Iris pigment epithelial cell (primary cell): Measurements from ENCODE around the gene ATP5F1E.
"Not testable (repeated sequence)": the region's sequence is repeated elsewhere in the genome, so short reads cannot be mapped to it uniquely, and the experiment has no call there.

ENCODE experiments used
- DNase-seq: peaks from one replicate; pipeline ENCODE4 v3.0.0-alpha.2; 2011; ENCODE audit warnings: low read depth

The ATP5F1E gene

GRCh38 chr20:58988565-58988882 lies 43.6 kb downstream of the ATP5F1E start:
- DNase-seq: no peak

GRCh38 chr20:58987790-58988564 lies 44.2 kb downstream of the ATP5F1E start:
- DNase-seq: no peak

- no peak for DNase-seq
Observed at GRCh38 chr20:58986968-58987517, 45.1 kb downstream of the ATP5F1E start.

GRCh38 chr20:58986286-58986967 lies 45.7 kb downstream of the ATP5F1E start:
- no peak for DNase-seq

GRCh38 chr20:58985656-58986055 lies 46.5 kb downstream of the ATP5F1E start:
- no peak for DNase-seq

- no peak for DNase-seq
Observed at GRCh38 chr20:58984691-58985090, 47.4 kb downstream of the ATP5F1E start.

- not testable (repeated sequence) for DNase-seq
Observed at GRCh38 chr20:58983115-58983468, 49.0 kb downstream of the ATP5F1E start.

GRCh38 chr20:58982406-58983114 lies 49.6 kb downstream of the ATP5F1E start:
- DNase-seq: no peak

- no peak for DNase-seq
Observed at GRCh38 chr20:58981628-58982364, 50.3 kb downstream of the ATP5F1E start.

GRCh38 chr20:58980711-58981627 lies 51.2 kb downstream of the ATP5F1E start, which contains the start of gene NELFCD:
Gene NELFCD (plus strand): TSS chr20:58981256. CDS start chr20:58981310, 54 bp downstream.
- DNase-seq: peak; percentile 70

- DNase-seq: no peak
Observed at GRCh38 chr20:58978351-58979190, 53.6 kb downstream of the ATP5F1E start.

GRCh38 chr20:58976061-58976730 lies 55.9 kb downstream of the ATP5F1E start:
- no peak for DNase-seq
